SKM-1 (cell line): ENCODE data around the gene RHOU.

ENCODE experiments used
- DNase-seq: peaks from one replicate; lab custom pipeline; 2025; ENCODE audit not compliant: unreplicated experiment; lab: John Stamatoyannopoulos, UW

Gene RHOU

GRCh38 chr1:228736844-228737445 lies 1.7 kb downstream of the RHOU start:
- DNase-seq, result no peak

GRCh38 chr1:228737601-228738041 lies 2.3 kb downstream of the RHOU start:
- DNase-seq, result no peak

GRCh38 chr1:228739826-228740225 lies 4.5 kb downstream of the RHOU start:
- no peak for DNase-seq

DNA sequence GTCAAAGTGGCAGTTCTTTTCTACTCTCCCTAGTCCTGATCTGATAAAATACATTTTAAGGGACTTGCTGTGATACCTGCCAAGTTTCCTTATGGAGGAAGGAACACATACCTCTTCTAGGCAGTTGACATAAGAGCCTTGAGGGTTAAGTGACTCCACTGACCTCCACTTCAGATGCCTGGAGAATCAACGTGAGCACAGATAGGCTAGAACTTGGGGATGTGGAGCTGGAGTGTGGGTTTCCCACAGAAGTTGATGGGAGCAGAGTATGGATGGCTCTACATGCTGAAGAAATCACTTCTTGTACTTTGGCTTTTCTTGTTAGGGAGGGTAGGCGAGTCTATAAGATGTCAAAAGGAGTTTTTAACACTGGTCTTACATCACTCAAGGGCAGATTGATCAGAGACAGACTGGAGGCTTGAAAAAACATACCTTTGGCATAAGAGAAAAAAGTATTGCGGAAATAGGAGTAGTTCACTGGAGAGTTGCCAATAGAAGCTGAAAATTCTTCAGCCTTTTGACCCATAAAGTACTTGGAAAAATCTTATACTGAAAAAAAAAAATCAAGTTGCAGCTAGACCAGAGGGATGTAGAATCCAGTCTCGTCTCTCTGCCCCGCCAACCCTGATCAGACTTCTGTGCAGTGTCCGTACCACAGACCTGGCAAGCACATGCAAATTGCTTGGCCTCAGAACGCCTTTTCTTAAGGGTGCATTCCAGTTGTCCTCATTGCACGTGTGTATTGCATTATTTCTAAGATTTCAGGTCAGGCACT lies 5.5 kb downstream of the RHOU start:
- DNase-seq, result no peak

- DNase-seq, result no peak
These were observed 7.1 kb downstream of the RHOU start for GRCh38 chr1:228742281-228742860.

DNA sequence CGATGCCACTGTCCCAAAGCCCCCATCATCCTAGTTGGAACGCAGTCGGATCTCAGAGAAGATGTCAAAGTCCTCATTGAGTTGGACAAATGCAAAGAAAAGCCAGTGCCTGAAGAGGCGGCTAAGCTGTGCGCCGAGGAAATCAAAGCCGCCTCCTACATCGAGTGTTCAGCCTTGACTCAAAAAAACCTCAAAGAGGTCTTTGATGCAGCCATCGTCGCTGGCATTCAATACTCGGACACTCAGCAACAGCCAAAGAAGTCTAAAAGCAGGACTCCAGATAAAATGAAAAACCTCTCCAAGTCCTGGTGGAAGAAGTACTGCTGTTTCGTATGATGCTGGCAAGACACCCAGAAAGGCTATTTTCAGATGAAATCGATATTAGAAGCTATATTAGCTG lies 8.1 kb downstream of the RHOU start:
- no peak for DNase-seq

DNA sequence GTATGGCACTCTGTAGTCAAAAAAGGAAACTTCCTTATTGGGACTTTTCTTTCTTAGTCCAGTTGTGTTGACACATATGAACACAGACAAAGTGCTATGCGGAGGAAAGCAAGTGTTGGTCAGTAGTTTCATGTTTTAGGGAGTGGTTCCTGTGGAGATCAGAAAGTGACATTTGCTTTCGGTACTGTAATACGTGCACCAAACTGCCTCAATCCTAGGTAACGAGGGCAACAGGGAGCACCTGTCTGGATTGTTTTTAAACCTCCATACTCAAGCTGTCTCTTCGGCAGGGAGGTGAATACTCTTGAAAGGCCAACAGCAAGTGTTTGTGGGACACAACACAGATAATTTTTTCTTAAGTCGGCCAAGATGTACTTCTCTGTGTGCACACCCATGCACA lies 9.1 kb downstream of the RHOU start:
- no peak for DNase-seq

DNA sequence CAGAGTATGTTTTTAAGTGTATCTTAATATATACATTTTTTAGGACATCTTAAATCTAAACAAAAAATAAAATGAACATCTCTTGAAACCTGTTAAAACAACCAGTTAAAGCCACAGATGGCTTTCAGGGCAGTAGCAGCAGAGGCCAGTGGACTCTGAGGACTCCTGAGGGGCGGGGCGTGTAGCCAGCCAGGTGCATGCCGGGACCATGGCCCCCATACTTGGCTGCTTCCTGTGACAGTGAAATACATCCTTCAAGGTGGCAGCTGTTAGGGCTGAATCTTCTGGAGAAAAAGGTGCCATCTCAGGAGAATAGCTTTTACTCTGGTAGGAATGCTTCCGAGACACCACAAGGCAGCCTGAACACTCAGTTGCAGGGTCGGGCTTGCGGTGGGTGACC lies 9.6 kb downstream of the RHOU start:
- DNase-seq, result no peak

- no peak for DNase-seq
These were observed 10.2 kb downstream of the RHOU start for GRCh38 chr1:228745497-228745896.

- no peak for DNase-seq
These were observed 12.1 kb downstream of the RHOU start for GRCh38 chr1:228747301-228747935.

DNA sequence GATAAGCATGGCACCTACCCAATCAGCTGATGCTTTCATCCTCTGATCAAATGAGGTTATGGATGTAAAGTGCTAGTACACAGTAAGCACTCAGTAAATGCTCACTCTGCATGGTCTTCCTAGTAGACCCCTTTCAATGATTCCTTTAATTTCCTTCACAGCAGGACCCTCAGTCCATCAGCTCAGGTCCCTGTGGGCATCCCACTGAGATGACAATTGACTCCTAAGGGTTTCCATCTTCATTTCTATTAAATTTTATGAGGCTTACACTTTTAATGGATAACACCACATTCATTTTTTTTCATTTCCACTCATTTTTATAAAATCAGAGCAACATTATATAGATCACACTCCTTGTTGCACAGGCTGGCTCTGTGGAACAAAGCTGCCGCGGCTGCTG lies 12.8 kb downstream of the RHOU start:
- DNase-seq, result no peak

GRCh38 chr1:228748431-228748830 lies 13.2 kb downstream of the RHOU start:
- DNase-seq, result no peak

DNA sequence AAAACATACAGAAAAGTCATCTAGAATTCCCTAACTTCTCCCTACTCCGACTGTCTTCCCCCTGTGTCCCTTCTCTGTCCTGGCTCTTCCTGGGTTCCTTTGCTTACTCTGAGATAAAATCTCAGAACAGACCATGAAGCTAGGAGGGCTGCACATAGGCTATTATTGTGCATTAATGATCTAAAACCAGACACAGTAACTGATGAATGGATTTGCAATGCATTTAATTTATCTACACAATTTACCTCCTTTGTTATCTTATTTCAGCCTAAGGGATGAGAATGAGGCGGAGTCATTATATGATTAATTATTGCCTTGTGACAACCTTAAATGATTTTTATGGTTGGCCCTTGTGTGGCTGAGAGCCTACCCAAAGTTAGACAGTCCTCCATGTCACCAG lies 14.5 kb downstream of the RHOU start:
- no peak for DNase-seq

DNA sequence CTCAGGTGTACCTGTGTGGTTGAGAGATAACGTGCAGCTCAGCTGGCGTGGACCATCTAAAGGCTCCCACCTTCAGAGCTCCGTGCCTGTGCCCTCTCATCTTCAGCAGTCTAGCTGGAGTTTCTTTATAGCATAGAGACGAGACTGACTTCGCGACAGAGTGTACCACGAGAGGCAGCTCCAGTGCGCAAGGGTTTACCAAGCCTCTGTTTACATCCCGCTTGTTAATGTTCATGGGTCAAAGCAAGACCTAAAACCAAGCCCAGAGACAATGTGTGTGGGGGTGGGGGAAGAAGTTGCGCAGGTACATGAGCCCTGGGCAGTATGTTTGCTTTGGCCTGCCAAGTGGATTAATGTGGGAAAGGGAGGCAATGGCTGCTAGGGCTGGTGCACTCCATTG lies 15.6 kb downstream of the RHOU start:
- DNase-seq, result no peak

GRCh38 chr1:228751360-228752098 lies 16.2 kb downstream of the RHOU start:
- DNase-seq, result no peak

DNA sequence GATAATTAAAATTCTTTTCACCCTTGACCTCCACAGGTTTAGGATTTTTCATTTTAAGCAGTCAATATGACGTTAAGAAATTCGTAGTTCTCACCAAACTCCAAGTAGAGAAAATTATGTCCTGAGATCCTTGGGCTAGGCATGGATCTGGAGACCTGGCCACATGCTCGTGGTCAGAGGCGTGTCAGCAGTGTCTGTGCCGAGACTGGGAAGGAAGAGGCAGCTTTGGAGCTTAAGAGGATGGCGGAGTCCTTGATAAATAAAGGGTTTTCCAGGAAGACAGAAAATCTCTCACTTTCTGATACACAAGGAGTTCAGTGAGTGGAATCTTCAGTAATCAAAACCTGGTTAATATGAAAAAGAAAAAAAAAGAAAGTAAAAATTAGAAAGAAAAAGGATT lies 17.0 kb downstream of the RHOU start:
- no peak for DNase-seq

- DNase-seq, result no peak
These were observed 17.5 kb downstream of the RHOU start for GRCh38 chr1:228752675-228753265.

GRCh38 chr1:228753287-228753686 lies 18.0 kb downstream of the RHOU start:
- no peak for DNase-seq

DNA sequence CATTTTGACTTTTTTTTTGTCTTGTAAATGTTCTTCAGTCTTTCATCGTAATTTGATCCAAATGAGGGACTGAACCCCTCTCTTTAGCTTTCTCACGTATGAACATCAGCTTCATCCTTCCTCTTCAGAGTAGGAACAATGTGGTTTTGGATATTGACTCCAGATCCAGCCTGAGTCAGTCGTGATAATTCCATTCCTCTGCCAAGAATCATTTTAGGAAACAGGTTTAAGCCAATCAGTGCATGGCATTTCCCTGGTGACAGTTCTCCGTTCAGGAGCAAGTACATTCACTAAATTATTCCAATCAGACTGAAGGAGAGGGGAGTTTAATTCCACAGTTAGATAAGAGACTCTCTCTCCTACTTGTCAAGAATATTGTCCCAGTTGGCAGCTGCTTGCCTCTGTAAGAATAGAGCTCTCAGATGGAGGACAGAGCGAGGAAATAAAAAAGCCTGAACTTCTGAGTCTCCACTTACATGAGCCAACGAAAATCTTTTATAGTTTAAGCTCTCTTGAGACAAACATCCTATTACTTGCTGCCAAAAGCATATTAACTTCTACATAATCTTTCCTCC lies 18.6 kb downstream of the RHOU start:
- DNase-seq, result no peak

DNA sequence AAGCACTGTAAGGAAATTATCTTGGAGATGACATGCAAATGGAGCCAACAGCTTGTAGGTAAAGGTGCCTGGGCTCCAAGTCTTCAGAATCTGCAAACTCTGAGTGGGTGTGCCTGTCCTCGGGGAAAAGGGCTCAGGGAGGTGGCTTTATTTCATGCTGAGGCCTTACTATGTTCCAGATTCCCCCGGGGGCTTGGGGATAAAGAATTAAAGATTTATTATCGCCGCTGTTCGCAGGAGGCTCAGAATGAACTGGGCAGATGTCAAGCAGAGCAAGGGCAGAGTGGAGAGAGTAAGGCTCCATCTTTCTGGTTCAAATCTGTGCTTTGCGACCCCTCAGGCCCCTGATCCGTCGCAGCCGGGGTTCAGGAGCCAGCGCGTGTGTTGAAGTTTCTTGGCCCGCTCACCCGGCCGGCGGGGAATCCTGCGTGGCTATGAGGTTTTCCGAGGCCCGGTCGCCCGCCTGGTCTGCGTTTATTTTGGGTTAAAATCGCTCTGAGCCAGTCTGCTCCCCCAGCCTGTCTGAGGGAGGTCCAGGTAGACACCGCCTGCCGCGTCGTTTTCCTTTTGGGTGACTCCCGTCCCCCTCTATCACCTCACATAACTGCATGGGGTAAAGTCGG lies 19.5 kb downstream of the RHOU start:
- DNase-seq, result no peak
